ENCODE data around the gene ZNF69.
A peak's percentile ranks its signal among the peaks of the same experiment; 100 is the strongest.
"Not testable (repeated sequence)": the region's sequence is repeated elsewhere in the genome, so short reads cannot be mapped to it uniquely, and the experiment has no call there.

Gene ZNF69

DNA sequence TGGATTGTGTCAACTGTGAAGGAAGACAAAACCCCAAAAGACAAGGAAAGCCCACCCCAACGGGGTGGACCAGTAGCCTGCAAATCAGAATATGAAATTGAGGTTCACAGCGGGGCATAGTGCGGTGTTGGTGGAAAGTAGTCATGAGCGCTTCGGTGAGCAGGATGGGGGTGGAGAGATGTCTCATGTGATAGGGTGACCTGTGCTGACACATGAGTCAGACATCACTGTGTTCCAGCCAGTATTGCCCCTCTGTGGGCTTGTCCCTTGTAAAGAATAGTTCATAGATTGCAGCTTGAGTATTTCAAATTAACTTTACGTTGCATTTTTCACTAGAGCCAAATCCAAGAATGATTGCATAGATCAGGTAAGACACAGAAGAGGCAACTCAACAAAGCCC lies 7.3 kb downstream of the ZNF69 start:
- no peak for DNase-seq (ENCODE audit: low spot score)

DNA sequence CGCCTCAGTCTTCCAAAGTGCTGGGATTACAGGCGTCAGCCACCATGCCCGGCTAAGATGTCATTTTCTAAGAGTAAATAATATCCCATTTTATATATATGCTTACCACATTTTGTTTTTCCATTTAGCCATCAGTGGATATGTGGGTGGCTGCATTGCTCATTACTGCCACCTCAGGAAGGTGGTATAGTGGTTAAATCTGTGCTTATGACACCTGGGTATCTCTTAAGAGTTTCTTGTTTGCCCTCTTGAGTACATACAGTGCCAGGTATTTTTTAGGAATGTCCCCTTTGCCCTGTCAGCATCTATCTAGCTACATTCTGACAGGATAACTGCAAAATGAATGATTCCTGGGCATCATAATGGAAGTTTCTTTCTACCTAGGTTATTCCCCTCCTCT lies 14.6 kb downstream of the ZNF69 start:
- no peak for DNase-seq (ENCODE audit: low spot score)

DNA sequence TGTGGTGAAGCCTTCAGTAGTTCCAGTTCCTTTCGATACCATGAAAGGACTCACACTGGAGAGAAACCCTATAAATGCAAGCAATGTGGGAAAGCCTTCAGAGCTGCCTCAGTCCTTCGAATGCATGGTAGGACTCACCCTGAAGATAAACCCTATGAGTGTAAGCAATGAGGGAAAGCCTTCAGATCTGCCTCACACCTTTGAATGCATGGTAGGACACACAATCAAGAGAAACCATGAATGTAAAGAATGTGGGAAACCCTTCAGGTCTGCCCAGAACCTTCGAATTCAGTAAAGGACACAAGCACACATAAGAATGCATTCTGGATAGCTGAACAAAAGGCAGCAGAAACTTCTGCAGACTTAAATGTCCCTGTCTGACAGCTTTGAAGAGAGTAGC lies 18.3 kb downstream of the ZNF69 start:
- no peak for DNase-seq (ENCODE audit: low spot score)

DNA sequence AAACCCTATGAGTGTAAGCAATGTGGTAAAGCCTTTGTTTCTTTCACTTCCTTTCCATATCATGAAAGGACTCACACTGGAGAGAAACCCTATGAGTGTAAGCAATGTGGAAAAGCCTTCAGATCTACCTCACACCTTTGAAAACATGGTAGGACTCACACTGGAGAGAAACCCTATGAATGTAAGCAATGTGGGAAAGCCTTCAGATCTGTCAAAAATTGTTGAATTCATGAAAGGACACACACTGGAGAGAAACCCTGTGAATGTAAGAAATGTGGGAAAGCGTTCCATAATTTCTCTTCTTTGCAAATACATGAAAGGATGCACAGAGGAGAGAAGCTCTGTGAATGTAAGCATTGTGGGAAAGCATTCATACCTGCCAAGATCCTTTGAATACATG lies 24.4 kb downstream of the ZNF69 start:
- not testable (repeated sequence) for DNase-seq (ENCODE audit: low spot score)

DNA sequence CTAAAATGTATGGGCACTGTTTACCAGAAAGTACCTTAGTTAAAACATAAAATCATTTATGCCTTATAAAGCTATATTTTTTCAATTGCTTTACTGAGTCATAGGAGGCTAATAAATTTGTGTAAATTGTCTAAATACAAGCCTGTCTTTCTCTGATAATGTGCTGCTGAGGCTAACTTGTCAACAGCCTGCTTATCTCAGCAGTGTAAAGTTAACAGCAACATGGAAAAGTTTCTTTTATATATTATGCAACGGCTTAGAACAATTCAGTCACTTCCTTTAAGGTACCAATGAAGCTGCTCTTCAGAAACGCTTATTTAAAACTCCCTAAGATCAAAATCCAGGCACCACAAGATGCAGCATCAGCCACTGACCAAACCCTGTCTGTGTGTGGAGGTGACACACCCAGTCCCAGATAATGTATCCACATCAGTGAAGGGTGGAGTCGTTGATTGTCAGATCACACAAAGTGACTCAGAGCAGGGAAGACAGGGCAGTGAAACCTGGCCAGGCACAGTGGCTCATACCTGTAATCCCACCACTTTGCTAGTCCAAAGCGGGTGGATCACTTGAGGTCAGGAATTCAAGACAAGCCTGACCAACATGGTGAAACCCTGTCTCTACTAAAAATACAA lies 27.0 kb downstream of the ZNF69 start:
- DNase-seq (ENCODE audit: low spot score) = not testable (repeated sequence)

DNA sequence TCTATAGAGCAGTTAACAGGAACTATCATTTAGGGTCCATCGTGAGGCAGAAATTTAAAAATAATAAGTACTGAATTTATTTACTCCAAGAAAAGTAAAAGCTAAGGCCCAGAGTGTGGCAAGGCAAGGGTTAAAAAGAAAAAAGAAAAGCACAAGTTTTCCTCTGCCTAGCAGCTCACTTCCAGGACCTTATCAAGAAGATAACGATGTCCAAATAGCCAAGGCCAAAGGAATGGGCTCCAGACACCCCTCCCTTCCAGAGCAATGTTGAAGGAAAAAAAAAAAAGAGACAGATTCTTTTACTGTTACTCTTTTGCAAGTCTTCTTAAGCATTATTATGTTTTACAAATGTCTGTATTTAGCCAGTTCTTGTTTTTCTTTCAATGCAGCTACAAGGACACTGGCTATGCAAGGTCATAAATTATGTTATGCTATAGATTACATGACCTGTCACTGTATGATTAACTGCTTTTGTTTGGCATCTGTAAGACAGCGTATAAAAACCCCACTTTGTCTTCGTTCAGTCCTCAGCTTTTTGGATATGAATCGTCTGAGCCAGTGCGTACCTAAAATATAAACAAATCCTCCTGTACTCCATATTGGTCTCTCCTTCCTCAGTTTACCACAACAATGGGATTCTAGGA lies 34.4 kb downstream of the ZNF69 start:
- no peak for DNase-seq (ENCODE audit: low spot score)

DNA sequence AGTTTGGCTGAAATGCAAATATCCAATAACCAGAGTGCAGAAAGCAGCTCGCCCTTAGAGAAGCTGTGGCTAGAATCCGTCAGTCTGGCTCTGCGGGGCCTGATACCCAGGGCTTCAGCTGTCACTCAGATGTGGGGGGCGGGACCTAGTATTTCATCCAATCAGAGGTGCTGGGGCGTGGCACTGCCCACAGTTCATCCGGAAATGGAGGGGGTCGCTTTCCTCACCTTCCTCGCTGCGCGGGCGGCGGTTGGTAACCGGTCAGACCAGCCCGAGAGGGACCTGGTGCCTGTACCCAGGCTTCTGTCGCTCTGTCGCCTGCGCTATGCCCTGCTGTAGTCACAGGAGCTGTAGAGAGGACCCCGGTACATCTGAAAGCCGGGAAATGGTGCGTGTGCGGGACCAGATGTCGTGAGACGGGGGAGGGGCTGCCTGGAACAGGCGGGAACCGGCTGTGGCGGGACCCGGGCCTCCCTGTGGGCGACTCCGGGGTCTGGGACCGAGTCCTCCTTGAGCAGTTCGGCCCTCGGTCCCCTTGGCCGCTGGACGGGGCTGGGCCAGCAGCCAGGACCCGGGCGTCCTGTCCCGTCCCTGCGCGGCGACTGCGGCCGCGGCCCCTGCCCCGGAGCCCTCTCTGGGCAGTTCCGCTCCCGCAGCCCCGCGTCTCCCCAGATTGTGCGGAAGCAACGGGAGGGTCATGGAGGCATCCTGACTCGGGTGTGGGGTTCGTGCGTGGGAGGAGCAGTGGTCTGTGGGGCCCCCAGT lies 37.5 kb downstream of the ZNF69 start, which contains the start of gene ZNF700:
TSS of gene ZNF700 (plus strand) at position 222 of the 765 bp plus-strand sequence. CDS start at position 326, 104 bp downstream.
- peak; percentile 95 for DNase-seq (ENCODE audit: low spot score)

DNA sequence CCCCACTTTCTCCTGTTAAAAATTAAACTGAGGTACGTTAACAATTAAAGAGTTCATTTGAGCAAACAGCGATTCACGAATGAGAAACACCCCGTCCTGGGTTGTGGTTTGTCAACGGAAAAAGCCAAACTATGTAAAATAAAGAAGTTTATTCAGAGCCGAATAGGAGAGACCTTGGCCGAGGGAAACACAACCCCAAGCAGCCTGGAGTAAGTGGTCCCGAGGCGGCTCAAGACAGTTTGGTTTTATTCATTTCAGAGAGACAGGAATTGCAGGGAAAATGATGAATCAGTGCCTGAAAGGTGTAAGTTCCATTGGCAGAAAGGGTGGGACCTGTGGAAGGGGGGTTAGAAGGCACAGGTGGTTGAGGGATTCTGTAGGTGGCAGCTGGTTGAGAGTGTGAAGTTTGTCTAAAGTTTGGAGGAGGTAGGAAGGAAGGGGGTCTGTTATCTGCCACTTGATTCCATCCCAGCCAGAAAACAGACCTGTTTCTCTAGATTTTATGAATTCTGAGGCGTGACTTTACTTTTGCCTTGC lies 38.1 kb downstream of the ZNF69 start:
- not testable (repeated sequence) for DNase-seq (ENCODE audit: low spot score)

DNA sequence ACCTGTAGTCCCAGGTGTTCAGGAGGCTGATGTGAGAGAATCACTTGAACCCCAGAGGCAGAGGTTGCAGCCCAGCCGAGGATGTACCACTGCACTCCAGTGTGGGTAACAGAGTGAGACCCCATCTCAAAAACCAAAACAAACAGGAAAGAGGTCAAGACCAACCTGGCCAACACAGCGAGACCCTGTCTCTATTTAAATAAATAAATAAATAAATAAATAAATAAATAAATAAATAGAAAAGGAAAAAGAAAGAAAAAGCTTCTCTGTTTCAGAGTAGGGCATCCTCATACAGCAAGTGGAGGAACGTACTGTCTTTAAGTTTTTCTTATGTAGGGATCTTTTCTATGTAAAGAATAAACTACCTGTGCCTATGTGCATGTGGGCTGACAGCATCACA lies 39.6 kb downstream of the ZNF69 start:
- no peak for DNase-seq (ENCODE audit: low spot score)

DNA sequence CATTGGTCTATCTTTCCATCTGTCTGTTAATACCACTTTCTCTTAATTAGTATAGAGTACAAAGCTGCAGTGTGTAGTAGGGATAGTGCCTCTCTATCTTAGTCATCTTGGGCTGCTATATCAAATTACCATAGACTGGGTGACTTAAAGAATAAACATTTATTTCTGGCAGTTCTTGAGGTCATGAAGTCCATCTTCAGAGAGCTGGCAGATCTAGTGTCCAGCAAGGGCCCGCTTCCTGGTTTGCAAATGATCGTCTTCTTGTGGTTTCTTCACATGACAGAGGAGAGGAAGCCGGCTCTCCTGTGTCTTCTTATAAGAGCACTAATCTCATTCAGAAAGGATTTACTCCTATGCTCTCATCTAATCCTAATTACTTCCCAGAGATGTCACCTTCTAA lies 43.5 kb downstream of the ZNF69 start:
- no peak for DNase-seq (ENCODE audit: low spot score)

DNA sequence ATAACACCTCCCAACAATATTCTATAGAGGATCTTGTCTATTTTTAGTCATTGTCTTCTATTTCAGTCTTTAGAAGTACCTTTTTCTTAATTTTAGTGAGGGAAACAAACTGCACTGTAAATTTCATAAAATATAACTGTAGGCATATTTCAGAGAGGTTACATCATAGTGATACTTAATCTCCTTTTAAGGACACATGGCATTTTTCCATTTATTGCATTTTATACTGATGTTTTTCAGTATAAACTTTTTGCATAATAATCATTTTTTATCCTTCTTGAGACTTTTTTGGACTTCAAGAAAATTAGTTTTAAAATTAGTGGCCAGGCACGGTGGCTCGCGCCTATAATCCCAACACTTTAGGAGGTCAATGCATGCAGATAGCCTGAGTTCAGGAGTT lies 43.9 kb downstream of the ZNF69 start:
- no peak for DNase-seq (ENCODE audit: low spot score)

DNA sequence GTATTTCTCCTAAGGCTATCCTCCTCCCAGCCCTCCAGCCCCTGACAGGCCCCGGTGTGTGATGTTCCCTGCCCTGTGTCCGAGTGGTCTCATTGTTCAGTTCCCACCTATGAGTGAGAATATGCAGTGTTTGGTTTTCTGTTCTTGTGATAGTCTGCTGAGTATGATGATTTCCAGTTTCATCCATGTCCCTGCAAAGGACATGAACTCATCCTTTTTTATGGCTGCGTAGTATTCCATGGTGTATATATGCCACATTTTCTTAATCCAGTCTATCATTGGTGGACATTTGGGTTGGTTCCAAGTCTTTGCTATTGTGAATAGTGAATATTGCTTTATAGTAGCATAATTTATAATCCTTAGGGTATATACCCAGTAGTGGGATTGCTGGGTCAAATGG lies 48.2 kb downstream of the ZNF69 start:
- DNase-seq (ENCODE audit: low spot score) = not testable (repeated sequence)

DNA sequence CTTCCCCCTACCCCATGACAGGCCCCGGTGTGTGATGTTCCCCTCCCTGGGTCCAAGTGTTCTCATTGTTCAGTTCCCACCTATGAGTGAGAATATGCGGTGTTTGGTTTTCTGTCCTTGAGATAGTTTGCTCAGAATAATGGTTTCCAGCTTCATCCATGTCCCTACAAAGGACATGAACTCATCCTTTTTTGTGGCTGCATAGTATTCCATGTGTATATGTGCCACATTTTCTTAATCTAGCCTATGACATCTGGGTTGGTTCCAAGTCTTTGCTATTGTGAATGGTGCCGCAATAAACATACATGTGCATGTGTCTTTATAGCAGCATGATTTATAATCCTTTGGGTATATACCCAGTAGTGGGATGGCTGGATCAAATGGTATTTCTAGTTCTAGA lies 50.8 kb downstream of the ZNF69 start:
- DNase-seq (ENCODE audit: low spot score) = not testable (repeated sequence)

DNA sequence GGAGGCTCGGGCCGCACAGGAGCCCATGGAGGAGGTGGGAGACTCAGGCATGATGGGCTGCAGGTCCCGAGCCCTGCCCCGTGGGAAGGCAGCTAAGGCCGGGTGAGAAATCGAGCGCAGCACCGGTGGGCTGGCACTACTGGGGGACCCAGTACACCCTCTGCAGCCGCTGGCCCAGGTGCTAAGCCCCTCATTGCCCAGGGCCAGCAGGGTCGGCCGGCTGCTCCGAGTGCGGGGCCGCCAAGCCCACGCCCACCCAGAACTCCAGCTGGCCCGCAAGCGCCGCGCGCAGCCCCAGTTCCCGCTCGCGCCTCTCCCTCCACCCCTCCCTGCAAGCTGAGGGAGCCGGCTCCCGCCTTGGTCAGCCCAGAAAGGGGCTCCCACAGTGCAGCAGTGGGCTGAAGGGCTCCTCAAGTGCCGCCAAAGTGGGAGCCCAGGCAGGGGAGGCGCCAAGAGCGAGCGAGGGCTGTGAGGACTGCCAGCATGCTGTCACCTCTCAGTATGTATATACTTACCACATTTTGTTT lies 53.8 kb downstream of the ZNF69 start:
- DNase-seq (ENCODE audit: low spot score) = not testable (repeated sequence)

DNA sequence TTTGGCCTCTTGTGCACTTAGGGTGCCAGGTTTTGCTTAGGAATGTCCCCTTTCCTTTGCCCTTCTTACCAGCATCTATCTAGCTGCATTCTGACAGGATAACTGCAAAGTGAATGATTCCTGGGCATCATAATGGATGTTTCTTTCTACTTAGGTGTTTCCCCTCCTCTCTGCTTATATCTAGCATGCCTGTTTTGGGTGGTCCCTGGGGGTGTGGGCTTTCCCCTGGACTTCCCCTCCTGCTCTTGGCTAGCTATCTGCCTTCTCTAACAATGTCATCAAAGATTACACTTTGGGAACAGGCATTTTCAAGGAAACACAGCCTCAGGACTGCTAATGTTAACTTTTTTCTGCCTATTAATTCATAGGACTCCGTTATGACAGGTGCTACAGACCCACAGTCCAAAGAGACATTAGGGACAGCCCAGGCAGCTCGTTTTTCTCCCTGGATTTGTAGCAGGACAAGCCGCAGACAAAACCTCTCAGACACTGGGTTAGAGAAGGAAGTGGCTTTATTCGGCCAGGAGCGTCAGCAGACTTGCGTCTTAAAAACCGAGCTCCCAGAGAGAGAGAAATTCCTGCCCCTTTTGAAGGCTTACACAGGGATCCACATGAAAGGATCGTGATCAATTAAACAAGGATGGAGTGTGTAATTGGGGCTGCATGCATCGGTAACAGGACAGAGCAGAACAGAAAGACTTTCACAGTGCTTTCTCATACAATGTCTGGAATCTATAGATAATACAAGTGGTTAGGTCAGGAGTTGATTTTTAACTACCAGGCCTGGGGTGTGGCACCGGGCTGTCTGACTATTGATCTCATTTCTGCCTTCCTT lies 54.6 kb downstream of the ZNF69 start:
- no peak for DNase-seq (ENCODE audit: low spot score)

DNA sequence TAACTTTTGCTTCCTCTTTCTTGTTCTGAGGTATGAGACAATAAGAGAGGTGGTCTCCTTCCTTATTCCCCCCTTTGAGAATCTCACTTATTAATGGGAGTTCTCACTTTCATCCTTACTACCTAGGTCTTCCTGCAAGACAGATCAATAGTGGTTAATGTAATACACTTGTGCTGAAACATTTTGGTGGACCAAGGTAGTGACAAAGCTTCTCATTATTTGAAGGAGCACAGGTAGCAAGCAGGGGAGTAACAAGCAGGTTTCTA lies 55.2 kb downstream of the ZNF69 start:
- no peak for DNase-seq (ENCODE audit: low spot score)

DNA sequence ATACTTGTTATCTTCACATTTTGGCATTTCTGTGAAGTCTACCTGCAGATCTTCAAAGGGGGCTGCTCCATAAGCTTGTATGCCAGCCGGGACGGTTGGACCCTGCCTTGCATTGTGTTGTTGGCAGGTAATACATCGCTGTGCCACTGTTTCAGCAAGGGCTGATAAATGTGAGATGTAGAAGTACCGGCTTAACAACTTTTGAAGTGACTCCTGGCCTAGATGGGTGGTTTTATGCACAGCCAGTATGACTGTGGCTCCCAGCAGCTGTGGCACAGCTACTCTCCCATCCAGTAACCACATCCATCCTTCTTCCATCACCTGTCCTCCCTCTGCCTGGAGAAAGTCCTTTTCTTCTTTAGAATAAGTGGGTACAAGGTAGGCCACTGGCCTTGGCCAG lies 57.1 kb downstream of the ZNF69 start:
- no peak for DNase-seq (ENCODE audit: low spot score)

DNA sequence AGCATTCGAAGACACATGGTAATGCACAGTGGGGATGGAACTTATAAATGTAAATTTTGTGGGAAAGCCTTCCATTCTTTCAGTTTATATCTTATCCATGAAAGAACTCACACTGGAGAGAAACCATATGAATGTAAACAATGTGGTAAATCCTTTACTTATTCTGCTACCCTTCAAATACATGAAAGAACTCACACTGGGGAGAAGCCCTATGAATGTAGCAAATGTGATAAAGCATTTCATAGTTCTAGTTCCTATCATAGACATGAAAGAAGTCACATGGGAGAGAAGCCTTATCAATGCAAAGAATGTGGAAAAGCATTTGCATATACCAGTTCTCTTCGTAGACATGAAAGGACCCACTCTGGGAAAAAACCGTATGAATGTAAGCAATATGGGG lies 61.1 kb downstream of the ZNF69 start:
- no peak for DNase-seq (ENCODE audit: low spot score)

DNA sequence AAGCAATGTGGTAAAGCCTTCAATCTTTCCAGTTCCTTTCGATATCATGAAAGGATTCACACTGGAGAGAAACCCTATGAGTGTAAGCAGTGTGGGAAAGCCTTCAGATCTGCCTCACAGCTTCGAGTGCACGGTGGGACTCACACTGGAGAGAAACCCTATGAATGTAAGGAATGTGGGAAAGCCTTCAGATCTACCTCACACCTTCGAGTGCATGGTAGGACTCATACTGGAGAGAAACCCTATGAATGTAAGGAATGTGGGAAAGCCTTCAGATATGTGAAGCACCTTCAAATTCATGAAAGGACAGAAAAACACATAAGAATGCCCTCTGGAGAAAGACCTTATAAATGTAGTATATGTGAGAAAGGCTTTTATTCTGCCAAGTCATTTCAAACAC lies 61.6 kb downstream of the ZNF69 start:
- no peak for DNase-seq (ENCODE audit: low spot score)

DNA sequence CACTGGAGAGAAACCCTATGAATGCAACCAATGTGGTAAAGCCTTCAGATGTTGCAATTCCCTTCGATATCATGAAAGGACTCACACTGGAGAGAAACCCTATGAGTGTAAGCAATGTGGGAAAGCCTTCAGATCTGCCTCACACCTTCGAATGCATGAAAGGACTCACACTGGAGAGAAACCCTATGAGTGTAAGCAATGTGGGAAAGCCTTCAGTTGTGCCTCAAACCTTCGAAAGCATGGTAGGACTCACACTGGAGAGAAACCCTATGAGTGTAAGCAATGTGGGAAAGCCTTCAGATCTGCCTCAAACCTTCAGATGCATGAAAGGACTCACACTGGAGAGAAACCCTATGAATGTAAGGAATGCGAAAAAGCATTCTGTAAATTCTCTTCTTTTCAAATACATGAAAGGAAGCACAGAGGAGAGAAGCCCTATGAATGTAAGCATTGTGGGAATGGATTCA lies 62.1 kb downstream of the ZNF69 start:
- not testable (repeated sequence) for DNase-seq (ENCODE audit: low spot score)

DNA sequence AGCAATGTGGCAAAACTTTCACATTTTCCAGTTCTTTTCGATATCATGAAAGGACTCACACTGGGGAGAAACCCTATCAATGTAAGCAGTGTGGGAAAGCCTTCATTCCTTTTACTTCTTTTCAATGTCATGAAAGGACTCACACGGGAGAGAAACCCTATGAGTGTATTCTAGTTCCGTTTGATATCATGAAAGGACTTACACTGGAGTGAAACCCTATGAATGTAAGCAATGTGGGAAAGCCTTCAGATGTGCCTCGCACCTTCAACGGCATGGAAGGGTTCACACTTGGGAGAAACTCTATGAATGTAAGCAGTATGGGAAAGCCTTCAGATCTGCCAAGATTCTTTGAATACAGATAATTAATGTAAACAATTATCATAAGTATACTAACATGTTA lies 62.7 kb downstream of the ZNF69 start:
- no peak for DNase-seq (ENCODE audit: low spot score)

Measured in AG08395 (cell line).